IMR-90 (cell line): ENCODE results near the gene NNAT.

Source experiments
- BHLHE40 ChIP-seq: fragments of 150-350 bp; IDR thresholded peaks from 2 replicates; pipeline ENCODE4 v1.6.1; 2016; ENCODE audit warnings: mild to moderate bottlenecking, low read depth, low read length
- MAFK ChIP-seq: IDR thresholded peaks from 2 replicates; pipeline ENCODE4 v1.6.1; 2012; ENCODE audit warnings: low read depth, low read length, improper control_type of control experiment
- MXI1 ChIP-seq: IDR thresholded peaks from 2 replicates; pipeline ENCODE4 v1.6.1; 2012; ENCODE audit warnings: low read depth, mild to moderate bottlenecking, low read length, moderate library complexity, borderline replicate concordance
- POLR2A ChIP-seq: IDR thresholded peaks from 2 replicates; pipeline ENCODE4 v1.6.1; 2012; ENCODE audit warnings: mild to moderate bottlenecking, low read depth, low read length
- RAD21 ChIP-seq: IDR thresholded peaks from 2 replicates; pipeline ENCODE4 v1.6.1; 2012; ENCODE audit warnings: low read length, improper control_type of control experiment
- RCOR1 ChIP-seq: IDR thresholded peaks from 2 replicates; pipeline ENCODE4 v1.6.1; 2012; ENCODE audit warnings: mild to moderate bottlenecking, low read length, improper control_type of control experiment; ENCODE audit not compliant: insufficient replicate concordance
- SMC3 ChIP-seq: fragments of 150-350 bp; IDR thresholded peaks from 2 replicates; pipeline ENCODE4 v1.6.1; 2016; ENCODE audit warnings: low read depth, mild to moderate bottlenecking, antibody characterized with exemption, low read length, moderate library complexity
- USF2 ChIP-seq: fragments of 150-350 bp; IDR thresholded peaks from 2 replicates; pipeline ENCODE4 v1.6.1; 2017; ENCODE audit warnings: mild to moderate bottlenecking, antibody characterized with exemption, low read length, low read depth
- TF ChIP-seq, protein P1 (sequence below): conservative IDR thresholded peaks from 2 replicates; pipeline ENCODE4 v1.5.1; 2012; ENCODE audit warnings: mild to moderate bottlenecking, low read depth, low read length, improper control_type of control experiment

DNA sequence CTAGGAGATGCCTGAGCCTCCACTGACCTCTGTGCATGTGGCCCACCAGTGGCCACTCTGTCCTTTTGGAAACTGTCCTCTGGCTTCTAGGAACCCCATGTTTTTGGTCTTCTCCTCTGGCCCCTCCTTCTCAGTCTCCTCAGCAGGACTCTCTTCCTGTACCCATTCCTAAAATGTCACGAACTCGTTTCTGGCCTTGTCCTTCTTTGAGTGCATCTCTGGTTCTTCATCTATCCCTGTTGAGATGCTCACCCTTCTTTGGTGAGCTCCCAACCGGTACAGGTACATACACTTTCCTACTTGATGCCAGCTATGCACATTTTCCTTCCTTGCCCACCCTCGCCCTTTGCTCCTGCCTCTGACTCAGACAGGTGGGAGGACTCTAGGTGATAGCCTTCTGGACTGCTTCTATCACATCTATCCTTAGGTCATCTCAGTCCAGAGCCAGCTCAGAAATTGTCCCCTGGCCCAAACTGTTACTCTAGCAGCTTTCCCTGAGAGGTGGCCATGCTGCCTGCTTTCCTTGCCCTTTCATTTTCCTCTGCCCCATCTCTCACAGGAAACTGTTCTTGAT is 14.8 kb upstream of the NNAT start:
- TF ChIP-seq BHLHE40 (no peak), POLR2A (no peak), USF2 (no peak), MXI1 (no peak), SMC3 (no peak), MAFK (no peak), RCOR1 (no peak), RAD21 (no peak)
- TF ChIP-seq, protein P1, sequence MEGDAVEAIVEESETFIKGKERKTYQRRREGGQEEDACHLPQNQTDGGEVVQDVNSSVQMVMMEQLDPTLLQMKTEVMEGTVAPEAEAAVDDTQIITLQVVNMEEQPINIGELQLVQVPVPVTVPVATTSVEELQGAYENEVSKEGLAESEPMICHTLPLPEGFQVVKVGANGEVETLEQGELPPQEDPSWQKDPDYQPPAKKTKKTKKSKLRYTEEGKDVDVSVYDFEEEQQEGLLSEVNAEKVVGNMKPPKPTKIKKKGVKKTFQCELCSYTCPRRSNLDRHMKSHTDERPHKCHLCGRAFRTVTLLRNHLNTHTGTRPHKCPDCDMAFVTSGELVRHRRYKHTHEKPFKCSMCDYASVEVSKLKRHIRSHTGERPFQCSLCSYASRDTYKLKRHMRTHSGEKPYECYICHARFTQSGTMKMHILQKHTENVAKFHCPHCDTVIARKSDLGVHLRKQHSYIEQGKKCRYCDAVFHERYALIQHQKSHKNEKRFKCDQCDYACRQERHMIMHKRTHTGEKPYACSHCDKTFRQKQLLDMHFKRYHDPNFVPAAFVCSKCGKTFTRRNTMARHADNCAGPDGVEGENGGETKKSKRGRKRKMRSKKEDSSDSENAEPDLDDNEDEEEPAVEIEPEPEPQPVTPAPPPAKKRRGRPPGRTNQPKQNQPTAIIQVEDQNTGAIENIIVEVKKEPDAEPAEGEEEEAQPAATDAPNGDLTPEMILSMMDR, result no peak
